GM20431 (cell line): ENCODE data around the gene BAAT.
"Not testable (repeated sequence)": the region's sequence is repeated elsewhere in the genome, so short reads cannot be mapped to it uniquely, and the experiment has no call there.

ENCODE experiments used
- in situ Hi-C: fragments of 300-500 bp; cut with MseI, MboI; formaldehyde crosslinking; loops from one replicate; pipeline ENCODE4 v1.15.0; 2020; ENCODE audit warnings: low sequenced_read_pairs; ENCODE audit not compliant: unreplicated experiment

BAAT gene

GRCh38 chr9:101384873-101385536, at the start of gene BAAT:
TSS of gene BAAT (minus strand) at chr9:101385006. CDS start at chr9:101371404, 13,602 bp downstream.
- in situ Hi-C loops: not testable (repeated sequence)

GRCh38 chr9:101433229-101433628, 48.4 kb upstream of the BAAT start:
- in situ Hi-C loops: no loop called here

GRCh38 chr9:101432740-101433139, 47.9 kb upstream of the BAAT start:
- in situ Hi-C loops: no loop called here

GRCh38 chr9:101432171-101432570, 47.4 kb upstream of the BAAT start:
- in situ Hi-C loops: no loop called here

- in situ Hi-C loops: no loop called here
Observed at GRCh38 chr9:101429736-101430135, 44.9 kb upstream of the BAAT start.

GRCh38 chr9:101428909-101429308, 44.1 kb upstream of the BAAT start:
- in situ Hi-C loops: no loop called here

GRCh38 chr9:101427957-101428655, 43.3 kb upstream of the BAAT start:
- in situ Hi-C loops: no loop called here

GRCh38 chr9:101427358-101427757, 42.6 kb upstream of the BAAT start:
- in situ Hi-C loops: no loop called here

- in situ Hi-C loops: no loop called here
Observed at GRCh38 chr9:101421653-101422065, 36.9 kb upstream of the BAAT start.

GRCh38 chr9:101419863-101420262, 35.1 kb upstream of the BAAT start:
- in situ Hi-C loops: no loop called here

GRCh38 chr9:101418518-101419430, 34.0 kb upstream of the BAAT start:
- in situ Hi-C loops: no loop called here

GRCh38 chr9:101417977-101418376, 33.2 kb upstream of the BAAT start:
- in situ Hi-C loops: no loop called here

- in situ Hi-C loops: no loop called here
Observed at GRCh38 chr9:101417389-101417788, 32.6 kb upstream of the BAAT start.

- in situ Hi-C loops: no loop called here
Observed at GRCh38 chr9:101415578-101415977, 30.8 kb upstream of the BAAT start.

- in situ Hi-C loops: no loop called here
Observed at GRCh38 chr9:101414839-101415238, 30.0 kb upstream of the BAAT start.

GRCh38 chr9:101409079-101409477, 24.3 kb upstream of the BAAT start:
- in situ Hi-C loops: no loop called here

GRCh38 chr9:101408374-101409078, 23.7 kb upstream of the BAAT start:
- in situ Hi-C loops: no loop called here

- in situ Hi-C loops: no loop called here
Observed at GRCh38 chr9:101403516-101404285, 18.9 kb upstream of the BAAT start.

GRCh38 chr9:101400120-101400519, 15.3 kb upstream of the BAAT start:
- in situ Hi-C loops: no loop called here

- in situ Hi-C loops: no loop called here
Observed at GRCh38 chr9:101399643-101399970, 14.8 kb upstream of the BAAT start.
